GM19043 (cell line): ENCODE results near the gene NYAP2.

Experiments
- ATAC-seq: cut with Tn5 transposase; IDR thresholded peaks from one replicate; pipeline ENCODE4 v1.9.1; 2021; ENCODE audit warnings: low read depth; ENCODE audit not compliant: unreplicated experiment

NYAP2 gene

GRCh38 chr2:225472161-225472560 lies 72.7 kb downstream of the NYAP2 start:
- ATAC-seq, result no peak

- no peak for ATAC-seq
These were observed 79.9 kb downstream of the NYAP2 start for GRCh38 chr2:225479386-225479785.

- no peak for ATAC-seq
These were observed 85.2 kb downstream of the NYAP2 start for GRCh38 chr2:225484751-225485150.

- ATAC-seq, result no peak
These were observed 86.7 kb downstream of the NYAP2 start for GRCh38 chr2:225486236-225486635.

- ATAC-seq, result no peak
These were observed 88.4 kb downstream of the NYAP2 start for GRCh38 chr2:225487878-225488416.

- ATAC-seq, result no peak
These were observed 89.2 kb downstream of the NYAP2 start for GRCh38 chr2:225488743-225489142.

- ATAC-seq, result no peak
These were observed 94.0 kb downstream of the NYAP2 start for GRCh38 chr2:225493420-225494099.

GRCh38 chr2:225494100-225494459 lies 94.6 kb downstream of the NYAP2 start:
- ATAC-seq, result no peak

- no peak for ATAC-seq
These were observed 96.2 kb downstream of the NYAP2 start for GRCh38 chr2:225495706-225496105.

- no peak for ATAC-seq
These were observed 97.1 kb downstream of the NYAP2 start for GRCh38 chr2:225496568-225496967.

GRCh38 chr2:225497166-225497565 lies 97.7 kb downstream of the NYAP2 start:
- ATAC-seq, result no peak

GRCh38 chr2:225501022-225501421 lies 101.5 kb downstream of the NYAP2 start:
- ATAC-seq, result no peak

GRCh38 chr2:225502971-225503370 lies 103.5 kb downstream of the NYAP2 start:
- no peak for ATAC-seq

GRCh38 chr2:225510796-225511195 lies 111.3 kb downstream of the NYAP2 start:
- ATAC-seq, result no peak

- ATAC-seq, result no peak
These were observed 113.0 kb downstream of the NYAP2 start for GRCh38 chr2:225512469-225512868.

- ATAC-seq, result no peak
These were observed 113.5 kb downstream of the NYAP2 start for GRCh38 chr2:225512876-225513540.

- ATAC-seq, result no peak
These were observed 115.5 kb downstream of the NYAP2 start for GRCh38 chr2:225515033-225515432.

GRCh38 chr2:225526760-225527390 lies 127.4 kb downstream of the NYAP2 start:
- no peak for ATAC-seq

GRCh38 chr2:225531559-225531958 lies 132.0 kb downstream of the NYAP2 start:
- ATAC-seq, result no peak

- ATAC-seq, result no peak
These were observed 132.6 kb downstream of the NYAP2 start for GRCh38 chr2:225532096-225532495.

- no peak for ATAC-seq
These were observed 134.5 kb downstream of the NYAP2 start for GRCh38 chr2:225534037-225534436.

- no peak for ATAC-seq
These were observed 135.2 kb downstream of the NYAP2 start for GRCh38 chr2:225534697-225535096.
